Right lung (tissue), 10 donors: Measurements from ENCODE around the gene GUK1. TPM values are rescaled to one million over a fixed set of nuclear protein-coding genes. Genes with fewer than 3 reads are reported as not detected.
A peak's percentile ranks its signal among the peaks of the same experiment; 100 is the strongest.

Source experiments
- DNase-seq, 2 donors: peaks; one replicate each; pipeline ENCODE4 v3.0.0-alpha.2; 2013
- long read RNA-seq, 8 donors: transcript quantifications; one replicate each; lab custom pipeline, GENCODE V29; 2026
- polyA plus RNA-seq, 5 donors: library from polyadenylated mRNA; unstranded; fragments of 120-200 nt; gene quantifications; one replicate each; pipeline versions ENCODE4 v1.2.1 to v1.2.3, GENCODE V29; 2013; ENCODE audit warnings: inconsistent platforms in 1 of 5, low replicate concordance in 1 of 5; ENCODE audit not compliant: insufficient read length in 5 of 5, insufficient read depth in 1 of 5

GUK1 gene
- 100 to 1,000 TPM; 106 to 235 (median 128) TPM for polyA plus RNA-seq
- long read RNA-seq, donor 1, transcript GUK1-210 (8 exons, 990 nt) = major isoform, 66 of 151 reads
- long read RNA-seq, donor 1, transcript GUK1-202 (7 exons, 940 nt) = minor isoform, 24 of 151 reads
- long read RNA-seq, donor 1, transcript GUK1-201 (9 exons, 1,084 nt) = minor isoform, 26 of 151 reads
- long read RNA-seq, donor 1, transcript GUK1-208 (7 exons, 842 nt) = minor isoform, 7 of 151 reads
- long read RNA-seq, donor 1, partial matches to known transcripts = 11 of 151 reads
- long read RNA-seq, donor 1, other reads (novel, unspliced or antisense) = 0 of 151 reads
- long read RNA-seq, donor 2, transcript GUK1-210 (8 exons, 990 nt) = major isoform, 59 of 105 reads
- long read RNA-seq, donor 2, transcript GUK1-201 (9 exons, 1,084 nt) = minor isoform, 14 of 105 reads
- long read RNA-seq, donor 2, transcript GUK1-202 (7 exons, 940 nt) = minor isoform, 19 of 105 reads
- long read RNA-seq, donor 2, partial matches to known transcripts = 0 of 105 reads
- long read RNA-seq, donor 2, other reads (novel, unspliced or antisense) = 0 of 105 reads
- long read RNA-seq, donor 3, transcript GUK1-201 (9 exons, 1,084 nt) = minor isoform, 21 of 144 reads
- long read RNA-seq, donor 3, transcript GUK1-210 (8 exons, 990 nt) = major isoform, 55 of 144 reads
- long read RNA-seq, donor 3, transcript GUK1-202 (7 exons, 940 nt) = minor isoform, 19 of 144 reads
- long read RNA-seq, donor 3, partial matches to known transcripts = 35 of 144 reads
- long read RNA-seq, donor 3, other reads (novel, unspliced or antisense) = 0 of 144 reads
- long read RNA-seq, donor 4, transcript GUK1-202 (7 exons, 940 nt) = minor isoform, 27 of 101 reads
- long read RNA-seq, donor 4, transcript GUK1-220 (2 exons, 657 nt) = minor isoform, 5 of 101 reads
- long read RNA-seq, donor 4, transcript GUK1-210 (8 exons, 990 nt) = major isoform, 32 of 101 reads
- long read RNA-seq, donor 4, transcript GUK1-201 (9 exons, 1,084 nt) = minor isoform, 14 of 101 reads
- long read RNA-seq, donor 4, partial matches to known transcripts = 14 of 101 reads
- long read RNA-seq, donor 4, other reads (novel, unspliced or antisense) = 0 of 101 reads
- long read RNA-seq, donor 5, transcript GUK1-210 (8 exons, 990 nt) = major isoform, 72 of 173 reads
- long read RNA-seq, donor 5, transcript GUK1-201 (9 exons, 1,084 nt) = minor isoform, 24 of 173 reads
- long read RNA-seq, donor 5, transcript GUK1-202 (7 exons, 940 nt) = minor isoform, 41 of 173 reads
- long read RNA-seq, donor 5, transcript GUK1-222 (3 exons, 589 nt) = minor isoform, 8 of 173 reads
- long read RNA-seq, donor 5, partial matches to known transcripts = 12 of 173 reads
- long read RNA-seq, donor 5, other reads (novel, unspliced or antisense) = 0 of 173 reads
- long read RNA-seq, donor 6, transcript GUK1-202 (7 exons, 940 nt) = minor isoform, 36 of 183 reads
- long read RNA-seq, donor 6, transcript GUK1-210 (8 exons, 990 nt) = major isoform, 81 of 183 reads
- long read RNA-seq, donor 6, transcript GUK1-201 (9 exons, 1,084 nt) = minor isoform, 23 of 183 reads
- long read RNA-seq, donor 6, transcript GUK1-208 (7 exons, 842 nt) = minor isoform, 6 of 183 reads
- long read RNA-seq, donor 6, partial matches to known transcripts = 23 of 183 reads
- long read RNA-seq, donor 6, other reads (novel, unspliced or antisense) = 6 of 183 reads
- long read RNA-seq, donor 7, transcript GUK1-210 (8 exons, 990 nt) = major isoform, 78 of 190 reads
- long read RNA-seq, donor 7, transcript GUK1-201 (9 exons, 1,084 nt) = minor isoform, 27 of 190 reads
- long read RNA-seq, donor 7, transcript GUK1-208 (7 exons, 842 nt) = minor isoform, 7 of 190 reads
- long read RNA-seq, donor 7, transcript GUK1-202 (7 exons, 940 nt) = minor isoform, 56 of 190 reads
- long read RNA-seq, donor 7, partial matches to known transcripts = 7 of 190 reads
- long read RNA-seq, donor 7, other reads (novel, unspliced or antisense) = 0 of 190 reads
- long read RNA-seq, donor 8, transcript GUK1-210 (8 exons, 990 nt) = major isoform, 26 of 64 reads
- long read RNA-seq, donor 8, transcript GUK1-202 (7 exons, 940 nt) = minor isoform, 12 of 64 reads
- long read RNA-seq, donor 8, transcript GUK1-201 (9 exons, 1,084 nt) = minor isoform, 12 of 64 reads
- long read RNA-seq, donor 8, partial matches to known transcripts = 7 of 64 reads
- long read RNA-seq, donor 8, other reads (novel, unspliced or antisense) = 0 of 64 reads

GRCh38 chr1:228139931-228140723 lies at the start of gene GUK1:
Gene GUK1, plus strand, starts transcription at chr1:228140279. Its CDS starts 24 bp downstream, at chr1:228140303.
- DNase-seq = peak; percentile 99

GRCh38 chr1:228090613-228091081 lies 49.4 kb upstream of the GUK1 start:
- no peak for DNase-seq

GRCh38 chr1:228091084-228091483 lies 49.0 kb upstream of the GUK1 start:
- DNase-seq = no peak

GRCh38 chr1:228092342-228093049 lies 47.6 kb upstream of the GUK1 start:
- DNase-seq = no peak

- no peak for DNase-seq
Measured at GRCh38 chr1:228093050-228093906, 46.8 kb upstream of the GUK1 start.

GRCh38 chr1:228094432-228095016 lies 45.6 kb upstream of the GUK1 start:
- no peak for DNase-seq

- DNase-seq = no peak
Measured at GRCh38 chr1:228095161-228095560, 44.9 kb upstream of the GUK1 start.

- DNase-seq = no peak
Measured at GRCh38 chr1:228095938-228096337, 44.1 kb upstream of the GUK1 start.

- DNase-seq = no peak
Measured at GRCh38 chr1:228096416-228097332, 43.4 kb upstream of the GUK1 start.

- DNase-seq = no peak
Measured at GRCh38 chr1:228097333-228098081, 42.6 kb upstream of the GUK1 start.

GRCh38 chr1:228098323-228098931 lies 41.7 kb upstream of the GUK1 start:
- DNase-seq = no peak

- no peak for DNase-seq
Measured at GRCh38 chr1:228099331-228099732, 40.7 kb upstream of the GUK1 start.

- DNase-seq = no peak
Measured at GRCh38 chr1:228100822-228101613, 39.1 kb upstream of the GUK1 start.
